Measurements from ENCODE around the gene HRG. TPM values are rescaled to one million over a fixed set of nuclear protein-coding genes. Genes with fewer than 3 reads are reported as not detected.
"Not testable (repeated sequence)": the region's sequence is repeated elsewhere in the genome, so short reads cannot be mapped to it uniquely, and the experiment has no call there.

HRG gene
- total RNA-seq, 2 experiments from 2014 or later, result 0.11 TPM; not detected in 1

DNA sequence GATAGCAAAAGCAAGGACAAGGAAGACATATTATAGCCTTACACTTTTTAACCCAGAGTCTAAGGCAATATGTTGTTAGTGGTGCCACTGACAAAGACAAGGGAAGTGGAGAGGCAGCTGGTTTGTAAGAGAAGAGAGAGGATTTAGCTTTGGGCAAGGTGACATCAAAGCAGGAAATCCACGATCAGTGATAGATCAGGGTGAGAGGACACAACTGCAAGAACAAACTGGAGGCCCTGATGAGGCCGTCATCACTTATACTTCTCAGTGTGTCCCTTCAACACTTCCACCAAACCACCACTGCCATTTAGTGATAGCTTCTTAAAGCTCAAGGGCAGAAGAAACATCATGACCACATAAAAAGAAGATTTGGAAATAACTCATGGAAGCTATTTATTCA is 20.7 kb downstream of the HRG start:
- POLR2A ChIA-PET; H3K4me3 Mint-ChIP-seq; H3K4me1 Mint-ChIP-seq; H3K27ac Mint-ChIP-seq; CTCF ChIA-PET; intact Hi-C loops (cut with DNase I, micrococcal nuclease); H3K36me3 Mint-ChIP-seq (ENCODE audit: low read depth); DNase-seq; ATAC-seq: not testable (repeated sequence)
- Mint-ChIP-seq H3K27me3 (peaks cover 31% of the 10 kb centered on the region), H3K9me3 (ENCODE audit: low read depth) (peaks cover 12% of the 10 kb centered on the region)

DNA sequence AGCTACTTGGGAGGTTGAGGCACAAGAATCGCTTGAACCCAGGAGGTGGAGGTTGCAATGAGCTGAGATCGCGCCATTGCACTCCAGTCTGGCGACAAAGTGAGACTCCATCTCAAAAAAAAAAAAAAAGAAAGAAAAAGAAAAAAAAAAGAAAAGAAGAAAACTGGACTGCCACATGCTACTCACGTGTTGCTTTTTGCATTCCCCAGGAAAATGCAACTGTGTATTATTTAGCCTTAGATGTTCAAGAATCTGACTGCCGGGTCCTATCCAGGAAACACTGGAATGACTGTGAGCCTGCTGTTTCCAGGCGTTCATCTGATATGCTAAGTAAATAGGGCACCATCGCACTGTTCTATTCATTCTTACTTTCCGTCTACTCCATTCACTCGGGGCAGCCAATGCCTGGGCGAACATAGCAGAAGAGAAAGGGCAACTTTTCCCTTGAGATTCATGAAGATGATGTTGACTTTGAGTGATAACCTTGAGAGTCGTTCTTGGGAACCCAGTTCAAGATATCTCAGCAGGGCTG is 21.4 kb downstream of the HRG start:
- Mint-ChIP-seq H3K9me3 (ENCODE audit: low read depth) (peaks cover 12% of the 10 kb centered on the region), H3K4me1 (no peaks in the 10 kb centered on the region), H3K36me3 (ENCODE audit: low read depth) (peaks cover 3% of the 10 kb centered on the region), H3K27me3 (peaks cover 28% of the 10 kb centered on the region), H3K27ac (no peak overlapping the region), H3K4me3 (no peak overlapping the region)
- ChIA-PET CTCF (no interaction called here), POLR2A (no interaction called here)
- DNase-seq (no peak), ATAC-seq (no peak)
- intact Hi-C loops (cut with DNase I, micrococcal nuclease), result no loop called here

DNA sequence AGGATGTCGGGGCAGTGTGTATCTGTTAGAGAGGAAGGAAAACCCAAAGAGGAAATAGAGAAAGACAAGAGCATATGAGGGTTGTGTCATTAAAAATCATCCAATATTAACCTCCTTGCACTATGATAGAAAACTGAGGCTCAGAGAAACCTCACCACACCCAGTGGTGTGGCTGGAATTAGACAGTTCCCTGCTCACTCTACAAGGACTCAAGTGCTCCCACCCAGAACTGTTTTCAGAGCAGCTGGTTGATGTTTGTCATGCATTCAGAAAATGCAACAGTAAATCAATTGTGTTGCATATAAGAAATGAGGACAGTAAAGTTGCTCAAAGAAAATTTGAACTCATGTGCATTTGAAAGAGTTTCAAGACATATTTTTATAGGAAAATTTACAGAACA is 24.5 kb downstream of the HRG start:
- H3K9me3 Mint-ChIP-seq (ENCODE audit: low read depth); H3K4me3 Mint-ChIP-seq; H3K27ac Mint-ChIP-seq; CTCF ChIA-PET; POLR2A ChIA-PET; ATAC-seq; H3K36me3 Mint-ChIP-seq (ENCODE audit: low read depth); intact Hi-C loops (cut with DNase I, micrococcal nuclease); H3K4me1 Mint-ChIP-seq; DNase-seq: not testable (repeated sequence)
- peaks cover 11% of the 10 kb centered on the region for H3K27me3 Mint-ChIP-seq

GRCh38 chr3:186691676-186692075 is 25.9 kb downstream of the HRG start:
- H3K9me3 Mint-ChIP-seq (ENCODE audit: low read depth), result no peaks in the 10 kb centered on the region
- no peak overlapping the region for H3K4me3 Mint-ChIP-seq
- no peak for ATAC-seq
- H3K27ac Mint-ChIP-seq, result no peak overlapping the region
- H3K4me1 Mint-ChIP-seq, result no peaks in the 10 kb centered on the region
- CTCF ChIA-PET, result no interaction called here
- peaks cover 8% of the 10 kb centered on the region for H3K27me3 Mint-ChIP-seq
- POLR2A ChIA-PET, result no interaction called here
- H3K36me3 Mint-ChIP-seq (ENCODE audit: low read depth), result no peaks in the 10 kb centered on the region
- intact Hi-C loops (cut with DNase I, micrococcal nuclease), result no loop called here
- DNase-seq, result no peak

DNA sequence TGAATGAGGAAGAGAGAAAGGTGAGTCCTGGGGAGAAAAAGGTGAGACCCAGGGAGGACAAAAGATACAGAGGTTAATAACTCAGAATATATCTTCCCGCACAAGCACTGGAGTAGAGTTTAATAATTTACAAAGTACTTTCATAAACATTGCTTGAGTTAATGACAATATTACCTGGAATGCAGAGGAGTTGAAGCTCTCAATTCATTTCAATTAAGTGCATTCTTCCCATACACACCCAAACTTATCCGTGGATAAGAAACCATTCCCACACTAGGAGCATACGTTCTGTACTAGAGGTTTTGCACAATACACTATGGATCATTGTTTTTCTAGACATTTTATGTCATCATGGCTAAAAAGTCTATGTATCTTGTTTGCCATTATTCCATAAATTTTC is 28.0 kb downstream of the HRG start:
- Mint-ChIP-seq H3K4me3 (no peak overlapping the region), H3K27me3 (peaks cover 4% of the 10 kb centered on the region), H3K4me1 (no peaks in the 10 kb centered on the region), H3K36me3 (ENCODE audit: low read depth) (no peaks in the 10 kb centered on the region), H3K27ac (no peak overlapping the region), H3K9me3 (ENCODE audit: low read depth) (no peaks in the 10 kb centered on the region)
- DNase-seq (no peak), ATAC-seq (no peak)
- ChIA-PET POLR2A (no interaction called here), CTCF (interaction anchor here (0.7 to 1.1 kb wide), 2 partner anchors 52 to 77 kb away, joined by 3 to 4 read pairs; no protein-coding TSS in a partner anchor)
- intact Hi-C loops (cut with DNase I, micrococcal nuclease), result no loop called here

- no peak overlapping the region for H3K27ac Mint-ChIP-seq
- ChIA-PET CTCF (interaction anchor here (1.1 kb wide), 1 partner anchor 78 kb away, joined by 3 read pairs; no protein-coding TSS in a partner anchor), POLR2A (no interaction called here)
- DNase-seq (no peak), ATAC-seq (no peak)
- no peaks in the 10 kb centered on the region for H3K36me3 Mint-ChIP-seq (ENCODE audit: low read depth)
- intact Hi-C loops (cut with DNase I, micrococcal nuclease), result no loop called here
- peaks cover 3% of the 10 kb centered on the region for H3K27me3 Mint-ChIP-seq
- H3K4me3 Mint-ChIP-seq, result no peak overlapping the region
- no peaks in the 10 kb centered on the region for H3K4me1 Mint-ChIP-seq
- no peaks in the 10 kb centered on the region for H3K9me3 Mint-ChIP-seq (ENCODE audit: low read depth)
Measured at GRCh38 chr3:186694288-186695032, 28.6 kb downstream of the HRG start.

- Mint-ChIP-seq H3K4me3 (no peak overlapping the region), H3K27me3 (no peaks in the 10 kb centered on the region), H3K36me3 (ENCODE audit: low read depth) (no peaks in the 10 kb centered on the region), H3K27ac (no peak overlapping the region), H3K9me3 (ENCODE audit: low read depth) (no peaks in the 10 kb centered on the region), H3K4me1 (no peaks in the 10 kb centered on the region)
- no peak for DNase-seq
- ChIA-PET CTCF (no interaction called here), POLR2A (no interaction called here)
- ATAC-seq, result no peak
- intact Hi-C loops (cut with DNase I, micrococcal nuclease), result no loop called here
Measured at GRCh38 chr3:186696522-186696921, 30.7 kb downstream of the HRG start.

GRCh38 chr3:186697510-186697909 is 31.7 kb downstream of the HRG start:
- no peaks in the 10 kb centered on the region for H3K36me3 Mint-ChIP-seq (ENCODE audit: low read depth)
- H3K4me3 Mint-ChIP-seq, result no peak overlapping the region
- H3K27ac Mint-ChIP-seq, result no peak overlapping the region
- H3K27me3 Mint-ChIP-seq, result peaks cover 3% of the 10 kb centered on the region
- no peaks in the 10 kb centered on the region for H3K4me1 Mint-ChIP-seq
- no peaks in the 10 kb centered on the region for H3K9me3 Mint-ChIP-seq (ENCODE audit: low read depth)
- ATAC-seq (no peak), DNase-seq (no peak)
- CTCF ChIA-PET, result no interaction called here
- POLR2A ChIA-PET, result no interaction called here
- intact Hi-C loops (cut with DNase I, micrococcal nuclease), result no loop called here

DNA sequence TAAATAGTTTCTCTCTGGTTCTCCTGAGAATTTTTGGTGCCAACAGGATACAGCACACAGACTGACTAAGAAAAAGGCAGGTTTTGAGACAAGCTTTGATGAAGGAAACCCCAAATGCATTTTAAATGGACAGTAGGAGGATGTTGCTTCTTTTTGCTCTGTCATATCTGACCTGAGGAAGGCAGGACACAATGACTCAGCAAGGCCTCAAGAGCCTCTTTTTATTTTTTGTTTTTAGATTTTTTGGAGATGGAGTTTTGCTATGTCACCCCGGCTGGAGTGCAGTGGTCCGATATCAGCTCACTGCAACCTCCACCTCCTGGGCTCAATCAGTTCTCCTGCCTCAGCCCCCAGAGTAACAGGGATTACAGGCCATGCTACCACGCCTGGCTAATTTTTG is 34.5 kb downstream of the HRG start:
- DNase-seq (no peak), ATAC-seq (peak; percentile 30)
- H3K9me3 Mint-ChIP-seq (ENCODE audit: low read depth), result no peaks in the 10 kb centered on the region
- no peak overlapping the region for H3K27ac Mint-ChIP-seq
- no peaks in the 10 kb centered on the region for H3K36me3 Mint-ChIP-seq (ENCODE audit: low read depth)
- CTCF ChIA-PET, result no interaction called here
- peaks cover 2% of the 10 kb centered on the region for H3K4me1 Mint-ChIP-seq
- H3K4me3 Mint-ChIP-seq, result no peak overlapping the region
- intact Hi-C loops (cut with DNase I, micrococcal nuclease), result no loop called here
- peaks cover 12% of the 10 kb centered on the region for H3K27me3 Mint-ChIP-seq
- POLR2A ChIA-PET, result no interaction called here

GRCh38 chr3:186702451-186702850 is 36.6 kb downstream of the HRG start:
- H3K36me3 Mint-ChIP-seq (ENCODE audit: low read depth); POLR2A ChIA-PET; H3K4me3 Mint-ChIP-seq; DNase-seq; H3K27ac Mint-ChIP-seq; intact Hi-C loops (cut with DNase I, micrococcal nuclease); H3K9me3 Mint-ChIP-seq (ENCODE audit: low read depth); CTCF ChIA-PET; ATAC-seq: not testable (repeated sequence)
- Mint-ChIP-seq H3K4me1 (peaks cover 12% of the 10 kb centered on the region), H3K27me3 (peaks cover 22% of the 10 kb centered on the region)

GRCh38 chr3:186705882-186706780 is 40.3 kb downstream of the HRG start:
- H3K9me3 Mint-ChIP-seq (ENCODE audit: low read depth), result no peaks in the 10 kb centered on the region
- H3K27me3 Mint-ChIP-seq, result peaks cover 35% of the 10 kb centered on the region
- intact Hi-C loops (cut with DNase I, micrococcal nuclease), result no loop called here
- peak; percentile 98 for ATAC-seq
- DNase-seq, result peak; percentile 74
- ChIA-PET POLR2A (no interaction called here), CTCF (no interaction called here)
- no peak overlapping the region for H3K4me3 Mint-ChIP-seq
- H3K27ac Mint-ChIP-seq, result no peak overlapping the region
- peaks cover 12% of the 10 kb centered on the region for H3K4me1 Mint-ChIP-seq
- no peaks in the 10 kb centered on the region for H3K36me3 Mint-ChIP-seq (ENCODE audit: low read depth)

Data from activated CD4-positive, alpha-beta T cell treated with anti-CD3 and anti-CD28 coated beads for 36 hours (primary cell).